HCT116 (cell line): ENCODE data around the gene P4HB. TPM values are rescaled to one million over a fixed set of nuclear protein-coding genes. Genes with fewer than 3 reads are reported as not detected.
A peak's percentile ranks its signal among the peaks of the same experiment; 100 is the strongest.

Experiments
- ATAC-seq: fragments of 200-7000 bp; cut with Tn5 transposase; 2 replicates; pipeline ENCODE4 v1.9.1; 2020; ENCODE audit warnings: mild to moderate bottlenecking, moderate library complexity
- BruUV-seq: library from RNA; stranded (reverse); fragments of 400-500 nt; replicated peaks from 2 replicates; lab custom pipeline; 2021; lab: Mats Ljungman, UMichigan
- CTCF ChIA-PET: fragments of 300-600 bp; sonication (Branson Sonifier 250); formaldehyde crosslinking; loops from one replicate; lab custom pipeline; 2021; ENCODE audit warnings: antibody characterized with exemption; lab: Charles Lee
- POLR2A ChIA-PET: fragments of 300-600, 350-600 bp; sonication (Branson Sonifier 250); formaldehyde crosslinking; loops from one replicate; lab custom pipeline; 2021; ENCODE audit warnings: antibody characterized with exemption; lab: Charles Lee
- RAD21 ChIA-PET, 2 experiments: fragments of 300-600 bp; sonication (Branson Sonifier 250); formaldehyde crosslinking; loops; one replicate each; lab custom pipeline; 2023; ENCODE audit warnings: low total read pairs in 2 of 2; ENCODE audit not compliant: uncharacterized antibody in 2 of 2, unreplicated experiment in 2 of 2, low non-redundant PET in 1 of 2; lab: Charles Lee
- DNase-seq: peaks from one replicate; pipeline ENCODE4 v3.0.0-alpha.2; 2010; ENCODE audit warnings: low read depth, low spot score
- H2AFZ ChIP-seq: fragments of 200-600 bp; shearing (Covaris generic), sonication (generic); 2 replicates; pipeline ENCODE4 v1.6.1; 2017; ENCODE audit warnings: low read depth, mixed run types, mixed read lengths, antibody characterized with exemption, low read length; ENCODE audit not compliant: poor library complexity, severe bottlenecking
- H3K27ac ChIP-seq: 2 replicates; pipeline ENCODE4 v1.5.1; 2012; ENCODE audit warnings: low read depth, low read length
- H3K27me3 ChIP-seq: fragments of 200-600 bp; sonication (generic); 2 replicates; pipeline ENCODE4 v1.6.1; 2016; ENCODE audit warnings: mixed run types, low read length, mixed read lengths; ENCODE audit not compliant: insufficient read depth
- H3K36me3 ChIP-seq, 2 experiments: fragments of 200-500 bp in 1 of 2; fragments of 200-600 bp in 1 of 2; sonication (Bioruptor generic) in 1 of 2; sonication (generic) in 1 of 2; 2 replicates each; pipeline versions ENCODE4 v1.5.1 to v1.6.1; 2014 to 2016; ENCODE audit warnings: low read length in 2 of 2, inconsistent platforms in 1 of 2, mixed read lengths in 1 of 2, mixed run types in 1 of 2; ENCODE audit not compliant: insufficient read depth in 2 of 2, control insufficient read depth in 1 of 2
- H3K4me1 ChIP-seq, 2 experiments: fragments of 200-600 bp in 1 of 2; sonication (generic) in 1 of 2; 2 replicates each; pipeline versions ENCODE4 v1.5.1 to v1.6.1; 2012 to 2017; ENCODE audit warnings: low read length in 2 of 2, inconsistent platforms in 1 of 2, mild to moderate bottlenecking in 1 of 2, mixed read lengths in 1 of 2, mixed run types in 1 of 2, moderate library complexity in 1 of 2; ENCODE audit not compliant: insufficient read depth in 2 of 2, control insufficient read depth in 1 of 2
- H3K4me2 ChIP-seq: fragments of 200-600 bp; sonication (generic); 2 replicates; pipeline ENCODE4 v1.6.1; 2017; ENCODE audit warnings: mixed run types, low read length, mixed read lengths
- H3K4me3 ChIP-seq, 2 experiments: fragments of 200-600 bp in 1 of 2; sonication (generic) in 1 of 2; replicated peaks in 1 of 2; 2 replicates each; pipeline ENCODE4 v1.5.1; 2011 to 2016; ENCODE audit warnings: low read length in 2 of 2, control low read depth in 1 of 2, low read depth in 1 of 2, mild to moderate bottlenecking in 1 of 2, mixed read lengths in 1 of 2, mixed run types in 1 of 2
- H3K79me2 ChIP-seq: fragments of 200-600 bp; sonication (generic); 2 replicates; pipeline ENCODE4 v1.6.1; 2017; ENCODE audit warnings: mild to moderate bottlenecking, mixed run types, low read length, moderate library complexity, mixed read lengths; ENCODE audit not compliant: insufficient read depth
- H3K9ac ChIP-seq: fragments of 200-600 bp; sonication (generic); 2 replicates; pipeline ENCODE4 v1.6.1; 2016; ENCODE audit warnings: low read length, mixed read lengths
- H3K9me2 ChIP-seq: fragments of 200-600 bp; sonication (generic), shearing (Covaris generic); 2 replicates; pipeline ENCODE4 v1.6.1; 2017; ENCODE audit warnings: mixed run types, mild to moderate bottlenecking, moderate library complexity; ENCODE audit not compliant: insufficient read depth
- H3K9me3 ChIP-seq, 2 experiments: fragments of 200-500 bp in 1 of 2; fragments of 200-600 bp in 1 of 2; sonication (Bioruptor generic) in 1 of 2; sonication (generic) in 1 of 2; 2 replicates each; pipeline ENCODE4 v1.6.1; 2014 to 2017; ENCODE audit warnings: low read length in 2 of 2, mixed read lengths in 2 of 2, inconsistent platforms in 1 of 2, low read depth in 1 of 2, mild to moderate bottlenecking in 1 of 2, mixed run types in 1 of 2, moderate library complexity in 1 of 2; ENCODE audit not compliant: control insufficient read depth in 1 of 2, insufficient read depth in 1 of 2
- H4K20me1 ChIP-seq: fragments of 200-600 bp; sonication (generic), shearing (Covaris generic); 2 replicates; pipeline ENCODE4 v1.6.1; 2017; ENCODE audit warnings: mixed run types, mild to moderate bottlenecking, moderate library complexity; ENCODE audit not compliant: insufficient read depth
- EZH2 ChIP-seq: fragments of 200-600 bp; sonication (generic); IDR thresholded peaks from 2 replicates; pipeline ENCODE4 v1.6.1; 2017; ENCODE audit warnings: antibody characterized with exemption, mixed run types
- JUND ChIP-seq: IDR thresholded peaks from 2 replicates; pipeline ENCODE4 v1.6.1; 2012
- POLR2A ChIP-seq: IDR thresholded peaks from 2 replicates; pipeline ENCODE4 v1.7.0; 2011; ENCODE audit warnings: borderline replicate concordance; ENCODE audit not compliant: insufficient read depth, insufficient read length; ENCODE audit errors: extremely low read depth
- POLR2AphosphoS5 ChIP-seq: IDR thresholded peaks from 2 replicates; pipeline ENCODE4 v1.6.1; 2011; ENCODE audit warnings: mild to moderate bottlenecking, low read depth, low read length, moderate library complexity
- SRF ChIP-seq: IDR thresholded peaks from 2 replicates; pipeline ENCODE4 v1.6.1; 2012; ENCODE audit warnings: low read depth
- intact Hi-C: fragments of 100-400 bp; cut with micrococcal nuclease; formaldehyde crosslinking; loops from 2 replicates; pipeline ENCODE4 v1.10.0; 2022
- total RNA-seq: library from RNA; stranded (reverse); gene quantifications from one replicate; pipeline ENCODE4 v1.2.1, GENCODE V29; 2021; ENCODE audit not compliant: unreplicated experiment

The P4HB gene
- total RNA-seq, 1 experiment from 2014 or later: 1,043 TPM

- H3K9me3 ChIP-seq: no peaks in the 10 kb centered on the region
- no peaks in the 10 kb centered on the region for H3K4me1 ChIP-seq
- H3K4me2 ChIP-seq: no peak overlapping the region
- no peaks in the 10 kb centered on the region for H3K9me2 ChIP-seq
- ChIA-PET CTCF (no interaction called here), RAD21 (no interaction called here), POLR2A (interaction anchor here (0.7 kb wide), 1 partner anchor 12 kb away, joined by 3 read pairs; no protein-coding TSS in a partner anchor)
- peaks cover 42% of the 10 kb centered on the region for H3K79me2 ChIP-seq
- DNase-seq: no peak
- H4K20me1 ChIP-seq: no peaks in the 10 kb centered on the region
- no peak overlapping the region for H3K9ac ChIP-seq
- no peak overlapping the region for H3K4me3 ChIP-seq
- no peak for ATAC-seq
- H3K27me3 ChIP-seq: no peaks in the 10 kb centered on the region
- H3K36me3 ChIP-seq: peaks cover 69 to 71% of the 10 kb centered on the region in 2 experiments
- H2AFZ ChIP-seq: no peak overlapping the region
- TF ChIP-seq SRF (no peak), JUND (no peak), POLR2A (no peak), EZH2 (no peak)
- H3K27ac ChIP-seq: no peak overlapping the region
- no TSS peak for BruUV-seq
- intact Hi-C loops: no loop called here
Measured at GRCh38 chr17:81849457-81849856, 10.9 kb downstream of the P4HB start.

DNA sequence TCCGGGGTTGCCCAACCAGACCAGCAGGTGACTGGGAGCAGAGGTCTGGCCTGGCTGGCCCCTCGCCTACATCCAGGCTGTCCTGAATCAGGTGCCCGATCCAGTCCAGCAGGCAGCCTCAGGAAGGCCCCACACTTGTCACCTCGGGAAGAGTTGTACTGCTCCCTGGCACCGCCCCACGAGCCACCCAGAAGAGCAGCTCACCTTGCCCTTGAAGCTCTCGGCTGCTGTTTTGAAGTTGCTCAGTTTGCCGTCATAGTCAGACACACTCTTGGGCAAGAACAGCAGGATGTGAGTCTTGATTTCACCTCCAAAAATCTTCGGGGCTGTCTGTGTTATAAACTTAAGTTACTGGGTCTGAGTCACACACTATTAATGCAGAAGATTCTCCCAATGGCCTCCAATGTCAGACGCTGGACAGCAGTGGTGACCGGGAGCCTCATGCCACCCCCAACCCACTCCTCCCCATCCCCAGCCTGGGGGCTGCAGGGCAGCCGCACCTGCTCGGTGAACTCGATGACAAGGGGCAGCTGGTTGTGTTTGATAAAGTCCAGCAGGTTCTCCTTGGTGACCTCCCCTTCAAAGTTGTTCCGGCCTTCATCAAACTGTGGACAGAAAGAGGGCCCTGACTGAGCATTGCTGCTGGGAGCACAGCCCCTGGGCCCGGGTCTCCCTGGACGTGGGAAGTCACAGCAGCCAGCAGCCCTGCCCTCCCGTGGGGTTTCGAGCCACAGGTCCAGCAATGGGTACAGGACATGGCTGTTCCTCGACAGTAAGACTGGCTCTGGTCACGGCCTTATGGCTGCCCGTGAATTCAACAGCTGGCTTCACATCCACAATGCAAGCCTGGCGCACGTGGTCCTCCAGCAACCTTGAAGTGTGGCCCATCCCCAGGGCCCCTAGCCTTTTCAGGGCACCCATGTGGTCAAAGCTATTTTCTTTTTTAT lies 13.3 kb downstream of the P4HB start:
- ChIA-PET CTCF (no interaction called here), POLR2A (interaction anchor here (0.7 kb wide), 1 partner anchor 14 kb away, joined by 3 read pairs; the partner anchor contains the start of gene MCRIP1), RAD21 (no interaction called here)
- Histone ChIP-seq H3K36me3 (peaks cover 54 to 60% of the 10 kb centered on the region in 2 experiments; a peak in 3 of 4 replicates), H3K4me3 (no peak overlapping the region), H3K79me2 (peaks cover 17% of the 10 kb centered on the region), H3K9ac (no peak overlapping the region), H3K4me1 (no peaks in the 10 kb centered on the region), H3K9me3 (no peaks in the 10 kb centered on the region), H3K9me2 (no peaks in the 10 kb centered on the region), H3K27ac (no peak overlapping the region), H2AFZ (no peak overlapping the region), H3K4me2 (no peak overlapping the region), H4K20me1 (no peaks in the 10 kb centered on the region), H3K27me3 (no peaks in the 10 kb centered on the region)
- DNase-seq (no peak), ATAC-seq (no peak)
- BruUV-seq: no TSS peak
- intact Hi-C loops: no loop called here
- TF ChIP-seq JUND (no peak), POLR2AphosphoS5 (0 out of 2 replicates have a peak, but pooled peaks have one; percentile 32)
